ENCODE data around the gene APLF.
"Not testable (repeated sequence)": the region's sequence is repeated elsewhere in the genome, so short reads cannot be mapped to it uniquely, and the experiment has no call there.

The APLF gene

GRCh38 chr2:68487773-68488355 is 20.5 kb downstream of the APLF start:
- H3K36me3 ChIP-seq (replicated peaks; ENCODE audit: insufficient read depth, low read length) = no peaks in the 10 kb centered on the region
- no peaks in the 10 kb centered on the region for H4K20me1 ChIP-seq (ENCODE audit: insufficient read depth, low read length)
- peak; percentile 52 for DNase-seq
- no peaks in the 10 kb centered on the region for H3K27me3 ChIP-seq (replicated peaks; ENCODE audit: insufficient read depth, low read length)
- H3K9me2 ChIP-seq (replicated peaks; ENCODE audit: insufficient read depth, low read length) = no peaks in the 10 kb centered on the region
- no peak overlapping the region for H3K4me3 ChIP-seq (ENCODE audit: low read length)
- H3F3A ChIP-seq (ENCODE audit: insufficient read depth, low read length) = no peaks in the 10 kb centered on the region
- no peak overlapping the region for H3K4me2 ChIP-seq (ENCODE audit: low read depth, low read length)
- H3K9ac ChIP-seq (ENCODE audit: low read length) = no peak overlapping the region
- TF ChIP-seq EZH2 (optimal IDR thresholded peaks at IDR 0.05; ENCODE audit: low read depth, low read length) = no peak
- peak; percentile 56 for TF ChIP-seq CTCF (IDR thresholded peaks at IDR 0.05; ENCODE audit: low read length)
- no peak overlapping the region for H3K27ac ChIP-seq (ENCODE audit: low read length)
- no peak overlapping the region for H2AFZ ChIP-seq (ENCODE audit: low read length)
- no peaks in the 10 kb centered on the region for H3K79me2 ChIP-seq (ENCODE audit: low read length)
- no peaks in the 10 kb centered on the region for H3K9me3 ChIP-seq (replicated peaks; ENCODE audit: insufficient read depth, low read length)
- H3K4me1 ChIP-seq (ENCODE audit: low read length) = 0 out of 2 replicates have a peak, but pooled peaks cover 4% of the 10 kb centered on the region

GRCh38 chr2:68488605-68489004 is 21.2 kb downstream of the APLF start:
- H2AFZ ChIP-seq (ENCODE audit: low read length); H3K9ac ChIP-seq (ENCODE audit: low read length); H3K9me3 ChIP-seq (replicated peaks; ENCODE audit: insufficient read depth, low read length); H4K20me1 ChIP-seq (ENCODE audit: insufficient read depth, low read length); H3K9me2 ChIP-seq (replicated peaks; ENCODE audit: insufficient read depth, low read length); H3F3A ChIP-seq (ENCODE audit: insufficient read depth, low read length); H3K79me2 ChIP-seq (ENCODE audit: low read length); H3K4me2 ChIP-seq (ENCODE audit: low read depth, low read length); H3K27ac ChIP-seq (ENCODE audit: low read length); DNase-seq; H3K27me3 ChIP-seq (replicated peaks; ENCODE audit: insufficient read depth, low read length); H3K4me1 ChIP-seq (ENCODE audit: low read length); H3K4me3 ChIP-seq (ENCODE audit: low read length); H3K36me3 ChIP-seq (replicated peaks; ENCODE audit: insufficient read depth, low read length): not testable (repeated sequence)

GRCh38 chr2:68489282-68489681 is 21.9 kb downstream of the APLF start:
- H3K4me2 ChIP-seq (ENCODE audit: low read depth, low read length) = no peak overlapping the region
- H3K4me3 ChIP-seq (ENCODE audit: low read length) = no peak overlapping the region
- no peaks in the 10 kb centered on the region for H3K9me3 ChIP-seq (replicated peaks; ENCODE audit: insufficient read depth, low read length)
- 0 out of 2 replicates have a peak, but pooled peaks cover 4% of the 10 kb centered on the region for H3K4me1 ChIP-seq (ENCODE audit: low read length)
- no peaks in the 10 kb centered on the region for H3K79me2 ChIP-seq (ENCODE audit: low read length)
- no peak overlapping the region for H3K27ac ChIP-seq (ENCODE audit: low read length)
- H3K27me3 ChIP-seq (replicated peaks; ENCODE audit: insufficient read depth, low read length) = no peaks in the 10 kb centered on the region
- no peak overlapping the region for H2AFZ ChIP-seq (ENCODE audit: low read length)
- H3K9me2 ChIP-seq (replicated peaks; ENCODE audit: insufficient read depth, low read length) = no peaks in the 10 kb centered on the region
- no peaks in the 10 kb centered on the region for H3F3A ChIP-seq (ENCODE audit: insufficient read depth, low read length)
- no peaks in the 10 kb centered on the region for H3K36me3 ChIP-seq (replicated peaks; ENCODE audit: insufficient read depth, low read length)
- no peak for DNase-seq
- H3K9ac ChIP-seq (ENCODE audit: low read length) = no peak overlapping the region
- no peak for TF ChIP-seq EZH2 (optimal IDR thresholded peaks at IDR 0.05; ENCODE audit: low read depth, low read length)
- no peak for TF ChIP-seq CTCF (IDR thresholded peaks at IDR 0.05; ENCODE audit: low read length)
- TF ChIP-seq EZH2phosphoT487 (IDR thresholded peaks at IDR 0.05; ENCODE audit: low read length) = no peak
- no peaks in the 10 kb centered on the region for H4K20me1 ChIP-seq (ENCODE audit: insufficient read depth, low read length)

GRCh38 chr2:68491582-68491981 is 24.2 kb downstream of the APLF start:
- Histone ChIP-seq H3K79me2 (ENCODE audit: low read length) (no peaks in the 10 kb centered on the region), H3K27ac (ENCODE audit: low read length) (no peak overlapping the region), H3K27me3 (replicated peaks; ENCODE audit: insufficient read depth, low read length) (no peaks in the 10 kb centered on the region), H2AFZ (ENCODE audit: low read length) (no peak overlapping the region), H3F3A (ENCODE audit: insufficient read depth, low read length) (no peaks in the 10 kb centered on the region), H3K36me3 (replicated peaks; ENCODE audit: insufficient read depth, low read length) (no peaks in the 10 kb centered on the region), H3K9me2 (replicated peaks; ENCODE audit: insufficient read depth, low read length) (no peaks in the 10 kb centered on the region), H3K9me3 (replicated peaks; ENCODE audit: insufficient read depth, low read length) (no peaks in the 10 kb centered on the region), H3K9ac (ENCODE audit: low read length) (no peak overlapping the region), H3K4me3 (ENCODE audit: low read length) (no peak overlapping the region), H3K4me2 (ENCODE audit: low read depth, low read length) (no peak overlapping the region), H4K20me1 (ENCODE audit: insufficient read depth, low read length) (no peaks in the 10 kb centered on the region), H3K4me1 (ENCODE audit: low read length) (0 out of 2 replicates have a peak, but pooled peaks cover 4% of the 10 kb centered on the region)
- no peak for DNase-seq
- TF ChIP-seq EZH2 (optimal IDR thresholded peaks at IDR 0.05; ENCODE audit: low read depth, low read length) (no peak), EZH2phosphoT487 (IDR thresholded peaks at IDR 0.05; ENCODE audit: low read length) (no peak)

Measured in MM.1S (cell line).